Measurements from ENCODE around the gene NRCAM.

GRCh38 chr7:108200326-108200725, 255.9 kb downstream of the NRCAM start:
- TF ChIP-seq POLR2A (IDR thresholded peaks at IDR 0.05): no peak
- TF ChIP-seq CTCF (IDR thresholded peaks at IDR 0.05): no peak

All from lower leg skin (tissue), 3 donors.